ENCODE results near the gene RAB30. TPM values are rescaled to one million over a fixed set of nuclear protein-coding genes. Genes with fewer than 3 reads are reported as not detected.

RAB30 gene
- total and polyA plus RNA-seq, 2 experiments from 2014 or later, result 2.5 to 10.2 TPM

GRCh38 chr11:83051760-83052671, 19.7 kb downstream of the RAB30 start:
- Histone ChIP-seq H3K27me3 (no peaks in the 10 kb centered on the region), H3K4me1 (ENCODE audit: insufficient read depth) (peaks cover 9% of the 10 kb centered on the region), H3K79me2 (peaks cover 11% of the 10 kb centered on the region), H3K9me2 (replicated peaks; ENCODE audit: insufficient read depth) (no peaks in the 10 kb centered on the region), H3K4me2 (no peak overlapping the region), H3K4me3 (no peak overlapping the region), H4K20me1 (ENCODE audit: insufficient read depth, poor library complexity, severe bottlenecking) (no peaks in the 10 kb centered on the region), H3K36me3 (replicated peaks; ENCODE audit: insufficient read depth, low read depth) (no peaks in the 10 kb centered on the region), H3K27ac (peak overlapping the region; percentile 64), H2AFZ (no peak overlapping the region), H3K9me3 (ENCODE audit: low read depth) (no peaks in the 10 kb centered on the region)
- DNase-seq (ENCODE audit: low spot score), result peak; percentile 64
- WGBS (ENCODE audit: low lambda C conversion rate, missing lambda C conversion rate), result 46% methylated on average over 6 of the region's 6 CpGs
- TF ChIP-seq CTCF (IDR thresholded peaks at IDR 0.05; ENCODE audit: poor library complexity) (no peak), EZH2 (IDR thresholded peaks at IDR 0.05; ENCODE audit: borderline replicate concordance) (no peak), EZH2phosphoT487 (IDR thresholded peaks at IDR 0.05; ENCODE audit: low read depth, severe bottlenecking, unreplicated experiment) (peak; percentile 93)

GRCh38 chr11:83047515-83048225, 24.0 kb downstream of the RAB30 start:
- 67% methylated on average over 4 of the region's 4 CpGs for WGBS (ENCODE audit: low lambda C conversion rate, missing lambda C conversion rate)
- H3K27me3 ChIP-seq, result no peaks in the 10 kb centered on the region
- no peaks in the 10 kb centered on the region for H4K20me1 ChIP-seq (ENCODE audit: insufficient read depth, poor library complexity, severe bottlenecking)
- no peak for TF ChIP-seq EZH2 (IDR thresholded peaks at IDR 0.05; ENCODE audit: borderline replicate concordance)
- no peak for TF ChIP-seq EZH2phosphoT487 (IDR thresholded peaks at IDR 0.05; ENCODE audit: low read depth, severe bottlenecking, unreplicated experiment)
- TF ChIP-seq CTCF (IDR thresholded peaks at IDR 0.05; ENCODE audit: poor library complexity), result no peak
- H3K79me2 ChIP-seq, result peaks cover 4% of the 10 kb centered on the region
- peaks cover 6% of the 10 kb centered on the region for H3K4me1 ChIP-seq (ENCODE audit: insufficient read depth)
- DNase-seq (ENCODE audit: low spot score), result no peak
- no peaks in the 10 kb centered on the region for H3K9me2 ChIP-seq (replicated peaks; ENCODE audit: insufficient read depth)
- H3K9me3 ChIP-seq (ENCODE audit: low read depth), result no peaks in the 10 kb centered on the region
- H3K4me3 ChIP-seq, result no peak overlapping the region
- no peak overlapping the region for H3K4me2 ChIP-seq
- no peak overlapping the region for H2AFZ ChIP-seq
- H3K36me3 ChIP-seq (replicated peaks; ENCODE audit: insufficient read depth, low read depth), result no peaks in the 10 kb centered on the region
- no peak overlapping the region for H3K27ac ChIP-seq

GRCh38 chr11:83046621-83047172, 25.0 kb downstream of the RAB30 start:
- Histone ChIP-seq H3K4me3 (no peak overlapping the region), H3K36me3 (replicated peaks; ENCODE audit: insufficient read depth, low read depth) (no peaks in the 10 kb centered on the region), H3K9me2 (replicated peaks; ENCODE audit: insufficient read depth) (no peaks in the 10 kb centered on the region), H3K4me2 (no peak overlapping the region), H3K79me2 (peaks cover 4% of the 10 kb centered on the region), H3K27me3 (no peaks in the 10 kb centered on the region), H2AFZ (no peak overlapping the region), H3K4me1 (ENCODE audit: insufficient read depth) (no peaks in the 10 kb centered on the region), H3K27ac (no peak overlapping the region), H3K9me3 (ENCODE audit: low read depth) (no peaks in the 10 kb centered on the region), H4K20me1 (ENCODE audit: insufficient read depth, poor library complexity, severe bottlenecking) (no peaks in the 10 kb centered on the region)
- 90% methylated on average over 4 of the region's 4 CpGs for WGBS (ENCODE audit: low lambda C conversion rate, missing lambda C conversion rate)
- TF ChIP-seq CTCF (IDR thresholded peaks at IDR 0.05; ENCODE audit: poor library complexity) (no peak), EZH2 (IDR thresholded peaks at IDR 0.05; ENCODE audit: borderline replicate concordance) (no peak), EZH2phosphoT487 (IDR thresholded peaks at IDR 0.05; ENCODE audit: low read depth, severe bottlenecking, unreplicated experiment) (no peak)
- DNase-seq (ENCODE audit: low spot score), result no peak

All from hepatocyte (in vitro differentiated cells).